SK-N-SH (cell line): ENCODE data around the gene ABCD2.

Experiments used
- CTCF ChIP-seq: fragments of 200-600 bp; sonication (generic); IDR thresholded peaks from 2 replicates; pipeline ENCODE4 v1.6.1; 2017; ENCODE audit warnings: antibody characterized with exemption, mild to moderate bottlenecking, moderate library complexity
- EP300 ChIP-seq, 2 experiments: IDR thresholded peaks; 2 replicates each; pipeline versions ENCODE4 v1.4.0 to v1.6.1; 2012; ENCODE audit warnings: borderline replicate concordance in 1 of 2, low read depth in 1 of 2, low read length in 1 of 2
- GABPA ChIP-seq: IDR thresholded peaks from 2 replicates; pipeline ENCODE4 v1.4.0; 2012; ENCODE audit warnings: low read depth, mild to moderate bottlenecking
- MAX ChIP-seq: IDR thresholded peaks from 2 replicates; pipeline ENCODE4 v1.4.0; 2012; ENCODE audit warnings: low read depth
- TEAD4 ChIP-seq: IDR thresholded peaks from 2 replicates; pipeline ENCODE4 v1.4.0; 2012; ENCODE audit warnings: mild to moderate bottlenecking, borderline replicate concordance; ENCODE audit not compliant: insufficient read depth
- ZBTB33 ChIP-seq: IDR thresholded peaks from 2 replicates; pipeline ENCODE4 v1.4.0; 2012; ENCODE audit warnings: low read depth, borderline replicate concordance

- no peak for TF ChIP-seq CTCF
- TF ChIP-seq TEAD4: no peak
- no peak for TF ChIP-seq GABPA
- TF ChIP-seq ZBTB33: no peak
- no peak for TF ChIP-seq MAX
- TF ChIP-seq EP300 (IDR thresholded peaks at IDR 0.05; ENCODE audit: borderline replicate concordance in 1 of 2, low read depth in 1 of 2, low read length in 1 of 2): no peak
Measured at GRCh38 chr12:39620659-39621658, 1.4 kb upstream of the ABCD2 start.
